ENCODE results near the gene NQO2.

Gene NQO2

GRCh38 chr6:2999618-3000557 is at the start of gene NQO2:
Gene NQO2, plus strand, starts transcription at chr6:2999894. Its CDS starts 6,659 bp downstream, at chr6:3006553.
- Mint-ChIP-seq H3K4me1 (peaks cover 36% of the 10 kb centered on the region), H3K4me3 (peak within 1 kb of the TSS; percentile 82), H3K9me3 (no peaks in the 10 kb centered on the region), H3K27ac (peak within 1 kb of the TSS; percentile 74), H3K27me3 (peaks cover 3% of the 10 kb centered on the region), H3K36me3 (peaks cover 12% of the 10 kb centered on the region)
- DNase-seq: peak; percentile 92
- CTCF ChIA-PET: interaction anchor here (0.7 to 2.7 kb wide), 13 partner anchors 10 to 251 kb away, joined by 3 to 22 read pairs (median 5); no protein-coding TSS in a partner anchor

GRCh38 chr6:2950713-2951112 is 49.0 kb upstream of the NQO2 start:
- H3K4me1 Mint-ChIP-seq: peaks cover 5% of the 10 kb centered on the region
- peaks cover 4% of the 10 kb centered on the region for H3K36me3 Mint-ChIP-seq
- DNase-seq: no peak
- peaks cover 9% of the 10 kb centered on the region for H3K27me3 Mint-ChIP-seq
- no peak overlapping the region for H3K27ac Mint-ChIP-seq
- H3K9me3 Mint-ChIP-seq: no peaks in the 10 kb centered on the region
- CTCF ChIA-PET: no interaction called here
- no peak overlapping the region for H3K4me3 Mint-ChIP-seq

- peaks cover 4% of the 10 kb centered on the region for H3K36me3 Mint-ChIP-seq
- peaks cover 5% of the 10 kb centered on the region for H3K4me1 Mint-ChIP-seq
- H3K9me3 Mint-ChIP-seq: no peaks in the 10 kb centered on the region
- H3K27ac Mint-ChIP-seq: no peak overlapping the region
- H3K27me3 Mint-ChIP-seq: peaks cover 9% of the 10 kb centered on the region
- DNase-seq: no peak
- CTCF ChIA-PET: interaction anchor here (0.6 to 2.3 kb wide), 11 partner anchors 8 to 161 kb away, joined by 3 to 15 read pairs (median 7); no protein-coding TSS in a partner anchor
- H3K4me3 Mint-ChIP-seq: no peak overlapping the region
Observed at GRCh38 chr6:2951728-2952127, 48.0 kb upstream of the NQO2 start.

- CTCF ChIA-PET: interaction anchor here (0.6 to 2.3 kb wide), 13 partner anchors 9 to 162 kb away, joined by 3 to 15 read pairs (median 7); no protein-coding TSS in a partner anchor
- Mint-ChIP-seq H3K4me1 (peaks cover 5% of the 10 kb centered on the region), H3K27ac (no peak overlapping the region), H3K9me3 (no peaks in the 10 kb centered on the region), H3K36me3 (peaks cover 4% of the 10 kb centered on the region), H3K27me3 (peaks cover 9% of the 10 kb centered on the region), H3K4me3 (no peak overlapping the region)
- no peak for DNase-seq
Observed at GRCh38 chr6:2952557-2953095, 47.1 kb upstream of the NQO2 start.

- H3K9me3 Mint-ChIP-seq: no peaks in the 10 kb centered on the region
- H3K27ac Mint-ChIP-seq: no peak overlapping the region
- H3K4me1 Mint-ChIP-seq: peaks cover 9% of the 10 kb centered on the region
- CTCF ChIA-PET: interaction anchor here (1.0 to 2.3 kb wide), 9 partner anchors 9 to 162 kb away, joined by 3 to 15 read pairs (median 7); no protein-coding TSS in a partner anchor
- DNase-seq: no peak
- H3K4me3 Mint-ChIP-seq: no peak overlapping the region
- H3K27me3 Mint-ChIP-seq: peaks cover 9% of the 10 kb centered on the region
- peaks cover 4% of the 10 kb centered on the region for H3K36me3 Mint-ChIP-seq
Observed at GRCh38 chr6:2953098-2953497, 46.6 kb upstream of the NQO2 start.

- no peak overlapping the region for H3K4me3 Mint-ChIP-seq
- peaks cover 13% of the 10 kb centered on the region for H3K4me1 Mint-ChIP-seq
- no peak for DNase-seq
- H3K27me3 Mint-ChIP-seq: peaks cover 27% of the 10 kb centered on the region
- no peak overlapping the region for H3K27ac Mint-ChIP-seq
- CTCF ChIA-PET: no interaction called here
- H3K36me3 Mint-ChIP-seq: peaks cover 2% of the 10 kb centered on the region
- no peaks in the 10 kb centered on the region for H3K9me3 Mint-ChIP-seq
Observed at GRCh38 chr6:2956930-2957685, 42.6 kb upstream of the NQO2 start.

- Mint-ChIP-seq H3K27ac (no peak overlapping the region), H3K36me3 (peaks cover 2% of the 10 kb centered on the region), H3K4me3 (no peak overlapping the region), H3K9me3 (no peaks in the 10 kb centered on the region), H3K27me3 (peaks cover 28% of the 10 kb centered on the region), H3K4me1 (peaks cover 13% of the 10 kb centered on the region)
- no peak for DNase-seq
- CTCF ChIA-PET: no interaction called here
Observed at GRCh38 chr6:2957696-2958330, 41.9 kb upstream of the NQO2 start.

- peaks cover 28% of the 10 kb centered on the region for H3K27me3 Mint-ChIP-seq
- CTCF ChIA-PET: no interaction called here
- H3K27ac Mint-ChIP-seq: no peak overlapping the region
- no peak overlapping the region for H3K4me3 Mint-ChIP-seq
- H3K9me3 Mint-ChIP-seq: no peaks in the 10 kb centered on the region
- H3K4me1 Mint-ChIP-seq: peaks cover 13% of the 10 kb centered on the region
- peaks cover under 1% of the 10 kb centered on the region for H3K36me3 Mint-ChIP-seq
- no peak for DNase-seq
Observed at GRCh38 chr6:2958331-2958711, 41.4 kb upstream of the NQO2 start.

GRCh38 chr6:2958776-2959175 is 40.9 kb upstream of the NQO2 start:
- no peak overlapping the region for H3K27ac Mint-ChIP-seq
- peaks cover 13% of the 10 kb centered on the region for H3K4me1 Mint-ChIP-seq
- H3K9me3 Mint-ChIP-seq: no peaks in the 10 kb centered on the region
- no peak for DNase-seq
- CTCF ChIA-PET: no interaction called here
- H3K27me3 Mint-ChIP-seq: peaks cover 28% of the 10 kb centered on the region
- no peak overlapping the region for H3K4me3 Mint-ChIP-seq
- H3K36me3 Mint-ChIP-seq: no peaks in the 10 kb centered on the region

GRCh38 chr6:2959909-2960719 is 39.6 kb upstream of the NQO2 start:
- DNase-seq: no peak
- Mint-ChIP-seq H3K36me3 (no peaks in the 10 kb centered on the region), H3K9me3 (no peaks in the 10 kb centered on the region), H3K4me3 (no peak overlapping the region), H3K4me1 (peaks cover 13% of the 10 kb centered on the region), H3K27ac (no peak overlapping the region), H3K27me3 (peaks cover 28% of the 10 kb centered on the region)
- CTCF ChIA-PET: interaction anchor here (1.4 kb wide), 1 partner anchor 9 kb away, joined by 3 read pairs; no protein-coding TSS in a partner anchor

- CTCF ChIA-PET: interaction anchor here (1.4 kb wide), 1 partner anchor 9 kb away, joined by 3 read pairs; no protein-coding TSS in a partner anchor
- H3K36me3 Mint-ChIP-seq: no peaks in the 10 kb centered on the region
- H3K4me1 Mint-ChIP-seq: peaks cover 13% of the 10 kb centered on the region
- H3K9me3 Mint-ChIP-seq: no peaks in the 10 kb centered on the region
- no peak overlapping the region for H3K27ac Mint-ChIP-seq
- H3K4me3 Mint-ChIP-seq: no peak overlapping the region
- no peak for DNase-seq
- peaks cover 28% of the 10 kb centered on the region for H3K27me3 Mint-ChIP-seq
Observed at GRCh38 chr6:2960935-2961334, 38.8 kb upstream of the NQO2 start.

- no peak overlapping the region for H3K27ac Mint-ChIP-seq
- CTCF ChIA-PET: interaction anchor here (2.2 kb wide), 1 partner anchor 9 kb away, joined by 7 read pairs; no protein-coding TSS in a partner anchor
- H3K4me3 Mint-ChIP-seq: no peak overlapping the region
- peaks cover 28% of the 10 kb centered on the region for H3K27me3 Mint-ChIP-seq
- DNase-seq: no peak
- H3K36me3 Mint-ChIP-seq: no peaks in the 10 kb centered on the region
- H3K4me1 Mint-ChIP-seq: peaks cover 13% of the 10 kb centered on the region
- H3K9me3 Mint-ChIP-seq: no peaks in the 10 kb centered on the region
Observed at GRCh38 chr6:2961506-2961905, 38.2 kb upstream of the NQO2 start.

GRCh38 chr6:2962004-2962403 is 37.7 kb upstream of the NQO2 start:
- Mint-ChIP-seq H3K4me3 (no peak overlapping the region), H3K4me1 (peaks cover 13% of the 10 kb centered on the region), H3K9me3 (no peaks in the 10 kb centered on the region), H3K36me3 (no peaks in the 10 kb centered on the region), H3K27ac (no peak overlapping the region), H3K27me3 (peaks cover 29% of the 10 kb centered on the region)
- DNase-seq: no peak
- CTCF ChIA-PET: interaction anchor here (2.2 kb wide), 1 partner anchor 10 kb away, joined by 7 read pairs; no protein-coding TSS in a partner anchor

Measured in activated naive CD4-positive, alpha-beta T cell treated with anti-CD3 and anti-CD28 coated beads, Interleukin-2, amount 10 ng/mL, durations not matched to agents 7 days and 5 days (primary cell).